Esophagus squamous epithelium (tissue), 5 donors: Measurements from ENCODE around the gene CNR2. TPM values are rescaled to one million over a fixed set of nuclear protein-coding genes. Genes with fewer than 3 reads are reported as not detected.

Experiments used
- DNase-seq: peaks from one replicate; lab custom pipeline; 2025; lab: John Stamatoyannopoulos, UW
- H3K27ac ChIP-seq, 4 donors: fragments of 200-600 bp; sonication (generic); one replicate each; pipeline ENCODE4 v1.5.1; 2016 to 2019; ENCODE audit warnings: mild to moderate bottlenecking in 1 of 4
- H3K27me3 ChIP-seq, 4 donors: fragments of 200-600 bp; sonication (generic); 1 replicate in 3 of 4; 2 replicates in 1 of 4; pipeline versions ENCODE4 v1.5.1 to v1.6.0; 2017 to 2021; ENCODE audit warnings: antibody characterized with exemption in 1 of 4
- H3K36me3 ChIP-seq, 3 donors: fragments of 200-600 bp; sonication (generic); one replicate each; pipeline ENCODE4 v1.5.1; 2016 to 2019
- H3K4me1 ChIP-seq, 3 donors: fragments of 200-600 bp; sonication (generic); one replicate each; pipeline ENCODE4 v1.5.1; 2017 to 2019
- H3K4me3 ChIP-seq, 4 donors: fragments of 200-600 bp; sonication (generic); 1 replicate in 3 of 4; 2 replicates in 1 of 4; pipeline ENCODE4 v1.5.1; 2016 to 2019; ENCODE audit warnings: mild to moderate bottlenecking in 2 of 4, moderate library complexity in 1 of 4
- H3K9me3 ChIP-seq, 3 donors: fragments of 200-600 bp; sonication (generic); one replicate each; pipeline ENCODE4 v1.5.1; 2016 to 2019
- CTCF ChIP-seq, 6 experiments: fragments of 450-650 bp in 4 of 6; fragments of 200-600 bp in 2 of 6; sonication (generic) in 2 of 6; IDR thresholded peaks; one replicate each; pipeline ENCODE4 v1.5.1; 2016 to 2019; ENCODE audit warnings: antibody characterized with exemption in 6 of 6, mild to moderate bottlenecking in 4 of 6, moderate library complexity in 4 of 6
- POLR2A ChIP-seq, 4 donors: fragments of 450-650 bp; IDR thresholded peaks; one replicate each; pipeline ENCODE4 v1.6.1; 2017; ENCODE audit warnings: antibody characterized with exemption in 4 of 4, mild to moderate bottlenecking in 4 of 4, moderate library complexity in 3 of 4
- WGBS, 2 donors: methylation state at CpG; one replicate each; pipeline ENCODE4 v1.1.5; 2018; 5-methylcytosine and 5-hydroxymethylcytosine counted together
- intact Hi-C: fragments of 100-400 bp; cut with DNase I; formaldehyde crosslinking; loops from one replicate; pipeline ENCODE4 v1.15.0; 2022
- total RNA-seq, 4 donors: library from RNA; depleted of rRNA; stranded (reverse); fragments of >200 nt; gene quantifications; one replicate each; pipeline ENCODE4 v1.1.0, GENCODE V29; 2016
- donor health status: DM: yes; HTN: yes; CAD: no.

The CNR2 gene
- total RNA-seq, 4 donors from 2014 or later = under 0.01 TPM; not detected in 3

GRCh38 chr1:23908453-23909341 lies 4.5 kb downstream of the CNR2 start:
- H3K27me3 ChIP-seq = peaks cover 0 to 48% (median 0%) of the 10 kb centered on the region in 4 donors
- H3K4me1 ChIP-seq = peaks cover 0 to 14% (median 0%) of the 10 kb centered on the region in 3 donors
- no peak overlapping the region for H3K27ac ChIP-seq
- WGBS, 2 donors = 55 to 62% methylated on average over 8 to 9 of the region's 9 CpGs
- H3K36me3 ChIP-seq = no peaks in the 10 kb centered on the region
- intact Hi-C loops = no loop called here
- TF ChIP-seq POLR2A (IDR thresholded peaks at IDR 0.05) = no peak
- TF ChIP-seq CTCF (IDR thresholded peaks at IDR 0.05) = no peak
- H3K9me3 ChIP-seq = no peaks in the 10 kb centered on the region
- DNase-seq = no peak
- H3K4me3 ChIP-seq = no peak overlapping the region

GRCh38 chr1:23906731-23907130 lies 6.4 kb downstream of the CNR2 start:
- no peak overlapping the region for H3K4me3 ChIP-seq
- DNase-seq = no peak
- peaks cover 0 to 67% (median 0%) of the 10 kb centered on the region in 4 donors for H3K27me3 ChIP-seq
- TF ChIP-seq POLR2A (IDR thresholded peaks at IDR 0.05) (no peak), CTCF (IDR thresholded peaks at IDR 0.05) (no peak)
- no peaks in the 10 kb centered on the region for H3K9me3 ChIP-seq
- peaks cover 0 to 24% (median 7%) of the 10 kb centered on the region in 3 donors for H3K4me1 ChIP-seq
- intact Hi-C loops = no loop called here
- 80 to 84% methylated on average over 1 of the region's 1 CpG for WGBS, 2 donors
- no peaks in the 10 kb centered on the region for H3K36me3 ChIP-seq
- H3K27ac ChIP-seq = no peak overlapping the region

GRCh38 chr1:23905461-23906025 lies 7.6 kb downstream of the CNR2 start:
- Histone ChIP-seq H3K9me3 (no peaks in the 10 kb centered on the region), H3K36me3 (no peaks in the 10 kb centered on the region), H3K4me3 (no peak overlapping the region), H3K4me1 (peaks cover 0 to 24% (median 7%) of the 10 kb centered on the region in 3 donors), H3K27ac (no peak overlapping the region), H3K27me3 (peaks cover 0 to 63% (median 0%) of the 10 kb centered on the region in 4 donors)
- intact Hi-C loops = no loop called here
- WGBS, 2 donors = 92 to 94% methylated on average over 7 of the region's 7 CpGs
- TF ChIP-seq POLR2A (IDR thresholded peaks at IDR 0.05) (no peak), CTCF (IDR thresholded peaks at IDR 0.05) (no peak)
- no peak for DNase-seq

DNA sequence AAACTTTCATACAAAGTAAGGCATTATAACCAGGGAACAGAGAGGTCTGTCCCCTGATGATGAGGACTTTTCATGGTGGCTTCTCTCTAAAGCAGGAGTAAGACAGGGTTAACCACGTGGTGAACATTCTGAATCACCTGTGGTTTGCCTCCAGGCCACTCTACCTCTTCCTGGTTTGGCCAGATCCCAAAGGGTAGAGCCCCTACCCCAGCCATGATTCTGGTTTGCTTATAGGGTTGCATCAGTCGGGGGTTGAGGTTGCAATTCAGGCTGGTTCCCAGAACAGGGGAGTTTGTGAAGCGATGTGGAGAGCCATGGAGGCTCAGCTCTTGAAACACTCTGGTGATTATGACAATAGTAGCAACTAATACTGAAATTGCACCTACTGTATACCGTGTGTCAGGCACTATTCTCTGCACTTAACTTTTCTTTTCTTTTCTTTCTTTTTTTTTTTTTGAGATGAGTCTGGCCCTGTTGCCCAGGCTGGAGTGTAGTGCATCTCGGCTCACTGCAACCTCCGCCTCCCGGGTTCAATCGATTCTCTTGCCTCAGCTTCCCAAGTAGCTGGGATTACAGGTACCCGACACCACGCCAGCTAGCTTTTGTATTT lies 8.3 kb downstream of the CNR2 start:
- H3K27ac ChIP-seq = no peak overlapping the region
- no peak for DNase-seq
- WGBS, 2 donors = 64 to 72% methylated on average over 9 to 10 of the region's 10 CpGs
- intact Hi-C loops = no loop called here
- H3K36me3 ChIP-seq = no peaks in the 10 kb centered on the region
- H3K4me1 ChIP-seq = peaks cover 0 to 24% (median 7%) of the 10 kb centered on the region in 3 donors
- peaks cover 0 to 63% (median 0%) of the 10 kb centered on the region in 4 donors for H3K27me3 ChIP-seq
- H3K9me3 ChIP-seq = no peaks in the 10 kb centered on the region
- TF ChIP-seq POLR2A (IDR thresholded peaks at IDR 0.05) (no peak), CTCF (IDR thresholded peaks at IDR 0.05) (no peak)
- H3K4me3 ChIP-seq = no peak overlapping the region
